Measurements from ENCODE around the gene AEBP2.
A peak's percentile ranks its signal among the peaks of the same experiment; 100 is the strongest.
"Not testable (repeated sequence)": the region's sequence is repeated elsewhere in the genome, so short reads cannot be mapped to it uniquely, and the experiment has no call there.

AEBP2 gene

DNA sequence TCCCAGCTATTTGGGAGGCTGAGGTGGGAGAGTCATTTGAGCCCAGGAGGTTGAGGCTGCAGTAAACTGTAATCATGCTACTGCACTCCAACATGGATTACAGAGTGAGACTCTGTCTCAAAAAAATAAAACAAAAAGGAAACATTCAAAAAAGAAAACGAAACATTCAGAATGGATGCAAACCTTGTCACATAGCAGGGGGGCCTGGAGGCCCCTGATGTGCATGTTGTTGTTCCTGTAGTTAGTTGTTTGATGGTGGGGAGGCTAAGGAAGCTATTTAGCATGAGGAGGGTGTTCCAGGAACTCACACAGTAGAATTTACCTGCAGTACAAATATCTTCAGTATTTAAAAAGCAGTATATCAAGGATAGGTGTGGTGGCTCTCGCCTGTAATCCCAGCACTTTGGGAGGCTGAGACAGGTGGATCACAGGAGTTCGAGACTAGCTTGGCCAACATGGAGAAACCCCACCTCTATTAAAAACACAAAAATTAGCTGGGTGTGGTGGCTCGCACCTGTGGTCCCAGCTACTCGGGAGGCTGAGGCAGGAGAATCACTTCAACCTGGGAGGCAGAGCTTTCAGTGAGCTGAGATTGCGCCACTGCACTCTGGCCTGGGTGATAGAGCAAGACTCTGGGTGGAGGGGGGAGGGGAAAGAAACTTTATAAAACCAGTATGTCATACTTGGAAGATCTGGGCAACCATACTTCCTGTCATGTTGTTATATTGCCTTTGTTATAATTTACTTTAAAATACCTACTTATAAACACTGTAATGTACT lies 17.6 kb upstream of the AEBP2 start:
- DNase-seq (ENCODE audit: low read depth in 2 of 2) = no peak

DNA sequence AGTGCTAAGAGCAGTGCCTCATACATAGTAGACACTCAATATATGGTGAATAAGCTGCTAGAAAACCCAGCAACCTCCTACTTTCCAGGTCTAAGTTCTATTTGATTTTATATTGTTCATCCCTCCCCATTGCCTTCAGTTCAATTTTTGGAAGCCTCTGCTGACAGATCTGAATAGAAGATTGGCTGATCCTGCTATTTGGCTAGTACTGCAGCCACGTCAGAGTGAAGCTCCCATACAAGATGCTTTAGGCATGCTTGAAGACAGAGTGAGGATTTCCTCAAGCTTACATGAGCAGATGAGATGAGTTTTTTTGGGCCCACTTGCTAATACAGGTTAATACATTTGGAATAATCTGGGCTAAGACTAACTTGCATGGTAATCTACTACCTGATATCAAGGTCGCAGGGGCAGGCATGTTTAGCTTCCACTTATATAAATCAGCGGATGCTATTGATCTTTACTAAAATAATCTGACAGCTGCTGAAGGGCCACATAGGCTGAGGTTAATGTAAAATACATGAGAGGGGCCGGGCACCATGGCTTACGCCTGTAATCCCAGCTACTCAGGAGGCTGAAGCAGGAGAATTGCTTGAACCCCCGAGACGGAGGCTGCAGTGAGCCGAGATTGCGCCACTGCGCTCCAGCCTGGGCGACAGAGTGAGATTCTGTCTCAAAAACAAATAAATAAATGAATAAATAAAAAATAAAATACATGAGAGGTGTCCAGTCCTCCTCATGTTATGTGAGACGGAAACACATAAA lies 15.9 kb upstream of the AEBP2 start:
- DNase-seq (ENCODE audit: low read depth in 2 of 2) = no peak

DNA sequence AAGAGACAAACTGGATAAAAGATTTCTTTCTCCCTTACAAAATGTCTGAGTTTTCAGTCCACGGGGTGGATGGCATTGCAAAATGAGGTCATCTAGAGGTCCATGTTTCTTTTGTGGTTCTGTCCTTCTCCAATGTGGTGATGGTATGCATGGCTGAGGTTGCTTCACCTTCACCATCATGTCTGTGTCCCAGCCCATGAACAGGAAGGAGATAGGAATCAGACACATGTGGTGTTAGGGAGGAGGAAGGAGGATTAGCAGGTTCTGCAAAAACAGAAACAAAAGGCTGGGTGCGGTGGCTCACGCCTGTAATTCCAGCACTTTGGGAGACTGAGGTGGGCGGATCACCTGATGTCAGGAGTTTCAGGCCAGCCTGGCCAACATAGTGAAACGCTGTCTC lies 11.0 kb upstream of the AEBP2 start:
- DNase-seq (ENCODE audit: low read depth in 2 of 2) = no peak

DNA sequence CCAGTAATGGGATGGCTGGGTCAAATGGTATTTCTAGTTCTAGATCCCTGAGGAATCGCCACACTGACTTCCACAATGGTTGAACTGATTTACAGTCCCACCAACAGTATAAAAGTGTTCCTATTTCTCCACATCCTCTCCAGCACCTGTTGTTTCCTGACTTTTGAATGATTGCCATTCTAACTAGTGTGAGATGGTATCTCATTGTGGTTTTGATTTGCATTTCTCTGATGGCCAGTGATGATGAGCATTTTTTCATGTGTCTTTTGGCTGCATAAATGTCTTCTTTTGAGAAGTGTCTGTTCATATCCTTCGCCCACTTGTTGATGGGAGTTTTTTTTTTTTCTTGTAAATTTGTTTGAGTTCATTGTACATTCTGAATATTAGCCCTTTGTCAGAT lies 9.8 kb upstream of the AEBP2 start:
- DNase-seq (ENCODE audit: low read depth in 2 of 2) = not testable (repeated sequence)

DNA sequence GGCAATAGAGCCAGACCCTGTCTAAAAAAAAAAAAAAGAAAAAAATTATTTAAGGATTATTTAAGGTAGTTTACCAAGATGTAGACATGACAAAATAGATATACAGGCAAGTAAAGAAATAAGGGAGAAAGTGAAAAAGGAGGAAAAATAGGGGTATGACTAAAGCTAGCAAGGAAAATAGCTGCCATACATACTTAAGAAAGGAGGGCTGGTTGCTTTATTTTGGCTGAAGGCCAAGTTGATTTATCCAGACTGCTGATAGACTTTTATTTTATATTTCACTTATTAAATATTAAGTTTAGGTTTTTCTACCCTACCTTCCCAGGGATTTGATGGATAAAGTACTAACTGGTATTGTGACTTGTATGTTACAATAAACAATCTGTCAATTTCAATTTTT lies 8.3 kb upstream of the AEBP2 start:
- DNase-seq (ENCODE audit: low read depth in 2 of 2) = no peak

DNA sequence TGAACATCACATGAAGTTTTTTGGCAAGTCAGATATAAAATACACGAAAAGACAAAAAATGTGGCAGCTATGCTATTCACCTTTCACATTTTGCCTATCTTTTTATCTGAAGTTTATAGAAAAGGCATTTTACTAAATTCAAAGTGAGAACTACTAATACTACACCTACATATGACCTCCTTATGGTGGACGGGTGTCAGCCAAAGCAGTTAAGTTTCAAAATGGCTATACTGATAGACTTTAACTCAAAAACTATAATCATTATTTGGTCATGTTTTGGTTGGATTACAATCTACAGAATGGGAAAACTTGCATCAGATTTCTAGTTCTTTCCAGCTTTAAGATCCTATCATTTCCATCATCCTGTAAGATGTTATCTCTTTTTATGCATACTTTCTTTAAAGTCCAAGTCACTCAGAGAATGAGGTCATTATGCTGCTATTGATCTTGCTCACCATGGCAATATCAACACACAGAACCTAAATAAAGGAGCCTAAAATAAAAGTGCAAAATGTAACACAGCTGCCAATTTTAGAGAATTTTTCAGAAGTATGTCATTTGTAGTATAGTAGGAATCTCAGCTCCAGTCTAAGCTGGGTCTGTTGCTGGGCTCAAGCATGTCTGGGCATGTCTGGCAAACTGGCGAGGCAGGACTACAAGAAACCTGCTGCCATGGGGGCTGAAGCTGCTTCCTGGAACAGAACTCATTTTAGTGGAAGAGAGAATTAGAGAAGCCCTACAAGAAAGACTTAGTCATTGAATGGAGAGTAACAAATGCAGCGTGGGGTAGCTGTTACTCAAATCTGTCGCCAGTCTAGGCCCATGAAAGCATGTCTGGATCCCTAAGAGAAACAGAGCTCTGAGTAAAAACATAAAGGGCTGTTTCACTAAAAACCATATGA lies 7.6 kb upstream of the AEBP2 start:
- DNase-seq (ENCODE audit: low read depth in 2 of 2) = peak in 1 of 2 donors; percentile 6

DNA sequence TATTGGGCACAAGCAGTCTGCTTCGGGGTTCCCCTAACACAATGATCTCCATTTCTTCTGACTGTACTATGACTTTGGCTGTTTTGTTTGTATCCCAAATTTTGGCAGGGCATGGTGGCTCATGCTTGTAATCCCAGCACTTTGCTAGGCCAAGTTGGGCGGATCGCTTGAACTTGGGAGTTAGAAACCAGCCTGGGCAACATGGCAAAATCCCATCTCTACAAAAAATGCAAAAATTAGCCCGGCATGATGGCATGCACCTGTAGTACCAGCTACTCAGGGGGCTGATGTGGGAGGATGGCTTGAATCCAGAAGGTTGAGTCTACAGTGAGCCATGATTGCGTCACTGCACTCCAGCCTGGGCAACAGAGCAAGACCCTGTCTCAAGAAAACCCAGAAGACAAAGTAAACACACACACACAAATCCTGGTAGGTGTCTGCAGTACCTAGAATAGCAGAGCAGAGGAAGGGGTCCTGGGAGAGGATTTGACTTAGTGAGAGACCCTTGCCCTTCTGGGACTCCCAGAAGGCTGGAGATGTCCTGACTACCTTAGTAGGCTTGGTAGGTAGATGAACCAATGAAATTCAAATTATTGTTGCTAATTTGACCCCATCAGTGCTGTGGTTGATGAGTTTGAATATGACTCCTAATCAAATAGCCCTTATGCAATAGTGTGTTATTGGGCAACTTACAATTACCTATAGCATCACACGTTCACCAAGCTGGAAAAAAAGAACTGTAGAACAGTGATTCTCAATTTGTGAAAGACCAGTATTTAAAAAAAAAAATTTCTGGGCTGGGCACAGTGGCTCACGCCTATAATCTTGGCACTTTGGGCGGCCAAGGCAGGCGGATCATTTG lies 6.8 kb upstream of the AEBP2 start:
- no peak for DNase-seq (ENCODE audit: low read depth in 2 of 2)

DNA sequence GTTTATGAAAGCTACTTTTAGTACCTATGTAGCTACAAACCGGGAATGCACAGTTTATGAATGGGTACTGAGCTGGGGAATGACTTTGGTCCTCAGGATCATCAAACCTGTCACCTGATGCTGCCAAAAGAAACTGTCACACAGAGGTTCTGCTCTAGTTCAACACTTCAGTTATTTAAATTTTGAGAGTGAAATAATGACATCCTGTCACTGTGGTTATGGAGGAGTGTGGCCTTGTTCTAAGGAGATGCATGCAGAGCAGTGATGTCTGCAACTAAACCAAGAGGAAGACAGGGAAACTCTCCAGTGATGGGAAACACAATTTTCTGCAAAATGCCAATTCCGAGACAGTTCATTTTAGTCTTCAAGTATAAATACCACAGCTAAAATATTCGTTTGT lies 4.8 kb upstream of the AEBP2 start:
- no peak for DNase-seq (ENCODE audit: low read depth in 2 of 2)

DNA sequence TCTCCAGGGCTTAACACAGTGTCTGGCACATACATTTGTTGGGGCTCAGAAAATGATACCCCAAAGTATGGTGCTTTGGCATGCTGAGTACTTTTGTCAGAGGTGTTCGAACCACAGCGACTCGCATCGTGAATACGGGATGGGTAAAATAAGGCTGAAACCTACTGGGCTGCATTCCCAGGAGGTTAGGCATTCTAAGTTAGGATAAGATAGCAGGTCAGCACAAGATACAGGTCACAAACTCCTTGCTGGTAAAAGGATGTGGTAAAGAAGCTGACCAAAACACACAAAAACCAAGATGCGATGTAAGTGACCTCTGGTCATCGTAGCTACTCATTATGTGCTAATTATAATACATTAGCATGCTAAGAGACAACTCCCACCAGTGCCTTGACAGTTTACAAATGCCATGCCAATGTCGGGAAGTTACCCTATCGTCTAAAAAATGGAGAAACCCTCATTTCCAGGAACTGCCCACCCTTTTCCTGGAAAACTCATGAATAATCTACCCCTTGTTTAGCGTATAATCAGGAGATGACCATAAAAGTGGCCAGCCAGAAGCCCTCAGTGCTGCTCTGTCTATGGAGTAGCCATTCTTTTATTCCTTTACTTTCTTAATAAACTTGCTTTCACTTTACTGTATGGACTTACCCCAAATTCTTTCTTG lies 3.3 kb upstream of the AEBP2 start:
- no peak for DNase-seq (ENCODE audit: low read depth in 2 of 2)

DNA sequence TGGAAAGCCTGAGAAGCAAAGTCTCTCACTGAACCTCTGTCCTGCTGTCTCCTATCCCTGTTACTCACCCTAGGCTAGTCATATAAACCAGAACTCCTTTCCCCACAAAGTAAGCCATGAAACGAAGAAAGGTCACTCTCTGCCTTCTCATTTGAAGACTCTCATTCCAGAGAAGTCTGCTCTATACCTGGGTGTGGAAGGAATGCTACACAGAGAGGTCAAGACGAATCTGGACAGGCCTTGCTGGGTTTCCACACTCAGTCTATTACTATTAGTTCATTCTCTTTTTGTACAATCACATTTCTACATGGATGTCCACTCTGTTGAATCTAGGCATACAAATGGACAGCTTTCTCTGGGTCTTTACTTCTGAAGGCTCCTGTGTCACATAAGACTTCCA lies 2.4 kb upstream of the AEBP2 start:
- no peak for DNase-seq (ENCODE audit: low read depth in 2 of 2)

DNA sequence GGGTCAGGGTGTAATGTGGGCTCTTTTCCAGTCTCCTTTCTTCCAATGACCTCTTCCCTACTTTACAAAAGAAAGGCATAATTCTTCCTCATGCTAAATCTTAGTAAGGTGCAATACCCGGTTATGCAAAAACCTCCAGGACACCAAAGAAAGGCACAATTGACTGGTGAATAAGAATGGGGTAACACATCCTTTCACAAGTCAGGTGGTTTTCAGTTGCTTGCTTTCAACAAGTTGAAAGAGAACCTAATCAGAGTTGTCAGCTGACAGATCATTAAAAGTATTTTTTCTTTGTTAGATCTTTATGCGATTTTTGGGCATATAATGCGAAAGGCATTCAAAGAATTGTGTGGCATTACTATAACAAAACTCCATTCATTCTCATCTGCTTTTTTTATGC lies 1.3 kb upstream of the AEBP2 start:
- DNase-seq (ENCODE audit: low read depth in 2 of 2) = no peak

DNA sequence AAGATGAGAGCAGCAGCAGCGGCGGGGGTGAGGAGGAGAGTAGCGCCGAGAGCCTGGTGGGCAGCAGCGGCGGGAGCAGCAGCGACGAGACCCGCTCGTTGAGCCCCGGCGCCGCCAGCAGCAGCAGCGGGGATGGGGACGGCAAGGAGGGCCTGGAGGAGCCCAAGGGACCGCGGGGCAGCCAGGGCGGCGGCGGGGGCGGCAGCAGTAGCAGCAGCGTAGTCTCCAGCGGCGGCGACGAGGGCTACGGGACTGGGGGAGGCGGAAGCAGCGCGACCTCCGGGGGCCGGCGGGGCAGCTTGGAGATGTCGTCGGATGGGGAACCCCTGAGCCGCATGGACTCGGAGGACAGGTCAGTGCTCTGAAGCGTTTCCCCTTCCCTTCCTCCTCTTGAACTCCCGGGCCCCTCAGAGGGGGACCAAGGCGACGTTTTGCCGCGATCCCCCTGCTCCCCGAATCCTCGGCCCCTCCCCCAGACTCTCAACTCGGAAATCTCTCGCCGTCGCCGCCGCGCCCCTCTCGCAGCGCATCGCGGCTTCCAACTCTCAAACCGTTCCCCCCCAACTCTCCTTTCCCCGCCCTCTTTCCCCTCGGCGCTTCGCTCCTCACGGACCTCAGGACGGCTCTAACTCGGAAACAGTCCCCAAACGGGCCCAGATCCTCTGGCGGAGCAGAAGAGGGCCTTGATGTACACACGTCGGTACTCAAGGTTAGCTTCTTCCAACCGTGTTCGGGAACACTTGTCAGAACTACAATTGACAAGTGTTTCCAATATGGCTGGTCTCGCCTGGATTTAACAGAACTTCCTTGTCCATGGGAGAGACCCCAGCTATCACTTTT lies 947 bp downstream of the AEBP2 start:
- DNase-seq (ENCODE audit: low read depth in 2 of 2) = peak; percentile 34 to 46

DNA sequence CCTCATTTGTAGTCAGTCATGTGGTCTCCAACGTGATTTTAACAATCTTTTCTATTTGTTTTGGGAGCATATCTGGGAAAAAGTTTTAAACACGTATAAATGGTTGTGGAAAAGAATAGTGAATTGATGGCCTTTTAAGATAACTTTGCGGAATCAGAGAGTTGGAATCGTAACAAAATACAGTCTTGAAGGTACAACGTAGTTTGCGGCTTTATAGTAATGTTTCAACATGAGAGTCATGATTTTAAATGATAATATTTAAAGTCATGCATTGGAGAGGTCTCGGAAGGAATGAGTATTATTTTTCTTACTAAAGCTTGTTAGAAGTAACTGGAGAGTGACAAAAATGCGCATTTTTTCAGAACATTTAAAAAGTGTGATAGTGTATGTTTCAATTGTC lies 1.6 kb downstream of the AEBP2 start:
- no peak for DNase-seq (ENCODE audit: low read depth in 2 of 2)

DNA sequence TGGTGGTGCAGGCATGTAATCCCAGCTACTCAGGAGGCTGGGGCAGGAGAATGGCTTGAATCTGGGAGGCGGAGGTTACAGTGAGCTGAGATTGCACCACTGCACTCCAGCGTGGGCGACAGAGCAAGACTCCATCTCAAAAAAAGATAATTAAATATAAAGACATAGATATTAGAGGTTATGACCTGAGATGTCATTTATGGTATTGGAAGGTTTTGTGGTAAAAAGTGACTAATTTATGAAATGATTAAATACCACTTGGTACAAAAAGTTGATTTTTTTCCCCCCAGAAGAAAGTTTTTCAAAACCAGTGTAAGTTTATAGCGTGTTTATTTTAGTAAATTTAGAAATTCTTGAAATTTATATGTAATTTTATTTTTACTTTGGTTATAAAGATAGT lies 4.3 kb downstream of the AEBP2 start:
- DNase-seq (ENCODE audit: low read depth in 2 of 2) = no peak

DNA sequence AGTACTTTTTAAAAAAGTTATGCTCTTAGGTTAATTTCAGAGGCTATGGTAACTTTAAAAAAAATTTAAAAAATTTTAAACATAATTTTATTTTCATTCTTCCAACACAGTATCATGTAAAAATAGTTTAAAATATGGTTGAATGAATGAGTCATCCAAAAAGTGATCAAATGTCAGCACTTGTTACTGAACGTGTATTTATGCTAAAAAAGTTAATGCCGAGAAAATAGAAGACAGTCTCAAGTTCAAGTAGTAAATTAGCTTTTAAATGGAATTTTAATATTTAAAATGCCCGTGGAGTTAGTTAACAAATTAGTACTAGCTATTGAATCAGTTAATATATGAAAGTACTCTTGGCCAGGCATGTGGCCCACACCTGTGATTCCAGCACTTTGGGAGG lies 4.8 kb downstream of the AEBP2 start:
- DNase-seq (ENCODE audit: low read depth in 2 of 2) = no peak

DNA sequence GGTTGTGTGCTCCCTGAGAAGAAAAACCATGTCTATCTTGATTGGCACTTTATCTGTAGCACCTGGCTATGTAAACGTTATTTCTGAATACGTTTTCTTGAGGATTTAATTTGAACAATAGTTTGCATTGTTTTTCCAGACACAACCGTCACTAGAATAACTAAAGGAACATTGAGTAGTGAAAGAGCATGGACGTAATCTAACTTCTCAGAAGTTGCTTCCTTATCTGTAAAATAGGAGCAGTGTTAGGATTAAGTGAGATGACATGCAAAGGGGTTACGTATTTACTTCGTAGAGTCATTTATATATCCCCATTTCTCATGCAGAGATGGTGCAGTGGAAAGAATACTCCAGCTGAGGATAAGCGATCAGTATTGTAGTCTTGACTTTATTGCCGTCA lies 8.1 kb downstream of the AEBP2 start:
- no peak for DNase-seq (ENCODE audit: low read depth in 2 of 2)

DNA sequence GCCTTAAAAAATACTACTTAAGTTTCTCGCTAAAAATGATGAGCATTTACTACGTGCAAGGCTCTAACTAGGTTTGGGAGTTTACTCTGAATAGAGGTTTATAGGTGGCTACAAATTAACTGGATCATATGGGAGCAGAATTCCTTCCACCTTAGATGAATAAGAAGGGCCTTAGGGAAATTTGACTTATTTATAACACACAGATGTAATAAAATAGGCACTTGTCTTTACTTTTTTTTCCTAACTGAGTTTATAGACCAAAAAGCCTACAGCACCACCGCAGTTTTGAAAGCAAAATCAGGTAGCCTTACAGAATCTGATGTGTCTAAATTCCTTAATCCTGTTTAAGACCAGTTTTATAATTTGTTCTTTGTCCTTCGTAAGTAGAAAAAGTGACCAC lies 10.5 kb downstream of the AEBP2 start:
- no peak for DNase-seq (ENCODE audit: low read depth in 2 of 2)

DNA sequence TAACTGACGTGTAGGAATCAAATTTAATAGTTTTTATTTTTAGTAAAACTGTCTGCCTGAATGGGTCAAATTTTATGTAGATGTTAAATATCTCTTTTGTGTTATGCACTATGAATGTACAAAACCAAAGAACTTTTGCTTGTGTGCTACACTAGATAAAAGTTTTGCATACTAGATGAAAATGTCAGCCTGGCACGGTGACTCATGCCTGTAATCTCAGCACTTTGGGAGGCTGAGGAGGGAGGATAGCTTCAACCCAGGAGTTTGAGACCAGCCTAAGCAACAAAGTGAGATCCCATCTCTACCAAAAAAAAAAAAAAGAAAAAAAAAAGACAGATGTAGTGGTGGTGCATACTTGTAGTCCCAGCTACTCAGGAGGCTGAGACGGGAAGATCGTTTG lies 11.1 kb downstream of the AEBP2 start:
- no peak for DNase-seq (ENCODE audit: low read depth in 2 of 2)

DNA sequence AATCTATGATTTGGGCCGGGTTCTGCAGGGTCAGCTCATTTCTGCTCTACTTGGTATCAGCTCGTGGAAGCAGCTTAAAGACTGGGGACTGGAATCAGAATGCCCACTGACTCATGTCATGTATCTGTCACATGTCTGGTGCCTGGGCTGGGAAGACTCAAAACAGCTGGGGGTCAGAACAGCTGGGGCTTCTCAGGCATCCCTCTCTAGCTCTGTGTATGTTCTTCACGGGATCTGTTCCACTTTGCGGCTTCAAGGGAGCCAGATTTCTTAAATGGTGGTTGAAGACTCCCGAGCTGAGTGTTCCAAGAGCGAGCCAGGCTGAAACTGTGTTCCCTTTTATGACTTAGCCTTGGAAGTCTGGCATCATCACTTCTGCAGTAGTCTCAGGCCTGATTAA lies 11.9 kb downstream of the AEBP2 start:
- no peak for DNase-seq (ENCODE audit: low read depth in 2 of 2)

DNA sequence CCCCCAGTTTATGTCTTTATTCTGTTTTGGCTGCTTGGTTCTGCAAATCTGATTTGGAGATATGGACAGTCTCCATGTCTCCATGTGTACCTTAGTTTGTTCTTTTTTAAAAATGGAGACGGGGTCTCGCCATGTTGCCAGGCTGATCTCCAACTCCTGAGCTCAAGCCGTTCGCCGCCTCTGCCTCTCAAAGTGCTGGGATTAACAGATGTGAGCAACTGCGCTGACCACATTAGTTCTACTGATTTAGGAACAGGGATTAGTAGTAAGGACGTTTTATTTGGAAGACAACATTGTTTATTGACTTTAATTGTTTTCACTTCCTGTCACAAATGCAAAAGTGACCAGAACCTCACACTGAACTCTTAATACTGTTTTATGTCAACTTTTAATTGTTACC lies 14.7 kb downstream of the AEBP2 start:
- DNase-seq (ENCODE audit: low read depth in 2 of 2) = no peak
